GM12874 (cell line): Measurements from ENCODE around the gene SP140.

Source experiments
- CTCF ChIP-seq: IDR thresholded peaks from 2 replicates; pipeline ENCODE4 v1.5.1; 2011; ENCODE audit warnings: low read depth, mild to moderate bottlenecking, control low read depth, low read length, moderate library complexity; ENCODE audit not compliant: insufficient read depth

The SP140 gene

GRCh38 chr2:230217424-230217823, 8.1 kb upstream of the SP140 start:
- no peak for TF ChIP-seq CTCF

- TF ChIP-seq CTCF, result no peak
Observed at GRCh38 chr2:230218421-230218820, 7.1 kb upstream of the SP140 start.

GRCh38 chr2:230219419-230220331, 5.9 kb upstream of the SP140 start, which contains the start of gene SP110:
SP110 (minus strand) TSS chr2:230219984; CDS start chr2:230216927, 3,057 bp downstream.
- no peak for TF ChIP-seq CTCF

- no peak for TF ChIP-seq CTCF
Observed at GRCh38 chr2:230220347-230220969, 5.1 kb upstream of the SP140 start.

GRCh38 chr2:230221493-230221892, 4.0 kb upstream of the SP140 start:
- TF ChIP-seq CTCF, result no peak

- TF ChIP-seq CTCF, result no peak
Observed at GRCh38 chr2:230224458-230224857, 1.1 kb upstream of the SP140 start.

- TF ChIP-seq CTCF, result no peak
Observed at GRCh38 chr2:230226051-230226551, 565 bp downstream of the SP140 start.
